HG03139 (cell line): ENCODE results near the gene ST3GAL5.

Source experiments
- ATAC-seq: cut with Tn5 transposase; IDR thresholded peaks from one replicate; pipeline ENCODE4 v1.9.1; 2021; ENCODE audit not compliant: unreplicated experiment

ST3GAL5 gene

GRCh38 chr2:85793584-85793983 lies 95.2 kb downstream of the ST3GAL5 start:
- ATAC-seq: no peak

GRCh38 chr2:85792783-85793441 lies 95.9 kb downstream of the ST3GAL5 start:
- no peak for ATAC-seq

GRCh38 chr2:85791704-85792565 lies 96.9 kb downstream of the ST3GAL5 start:
- no peak for ATAC-seq

- no peak for ATAC-seq
These were observed 98.1 kb downstream of the ST3GAL5 start for GRCh38 chr2:85790499-85791188.

GRCh38 chr2:85790032-85790431 lies 98.8 kb downstream of the ST3GAL5 start:
- ATAC-seq: no peak

GRCh38 chr2:85789271-85789670 lies 99.5 kb downstream of the ST3GAL5 start:
- no peak for ATAC-seq

GRCh38 chr2:85788603-85789002 lies 100.2 kb downstream of the ST3GAL5 start:
- ATAC-seq: no peak

- no peak for ATAC-seq
These were observed 100.8 kb downstream of the ST3GAL5 start for GRCh38 chr2:85787981-85788340.

GRCh38 chr2:85787282-85787980 lies 101.4 kb downstream of the ST3GAL5 start:
- no peak for ATAC-seq
